Measurements from ENCODE around the gene KIAA0513. TPM values are rescaled to one million over a fixed set of nuclear protein-coding genes. Genes with fewer than 3 reads are reported as not detected.
A peak's percentile ranks its signal among the peaks of the same experiment; 100 is the strongest.

KIAA0513 gene
- total and polyA plus RNA-seq, 2 donors (not counting 1 experiment from before 2014, with no cell fraction given) = 1.1 to 2.1 TPM

DNA sequence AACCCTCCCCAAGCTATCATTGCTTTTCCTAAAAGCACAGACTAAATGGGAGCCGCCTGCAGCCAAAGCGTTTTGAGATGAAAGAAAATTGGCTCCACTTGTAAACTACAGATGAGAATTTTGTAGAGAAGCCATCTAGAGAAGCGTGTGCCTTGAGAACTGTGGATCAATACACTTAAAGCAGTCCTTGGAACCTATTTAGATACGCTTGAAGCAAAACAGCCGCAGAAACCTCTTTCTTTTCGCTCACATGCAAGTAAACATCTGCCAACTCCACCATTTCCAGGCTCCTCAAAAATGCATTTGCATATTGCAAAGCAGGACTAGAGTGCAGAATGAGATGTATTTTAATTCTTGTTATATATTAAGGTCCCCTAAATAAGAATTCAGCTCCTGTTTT, 13.1 kb downstream of the KIAA0513 start:
- Mint-ChIP-seq H3K27ac (no peak overlapping the region), H3K27me3 (peaks cover 13% of the 10 kb centered on the region), H3K4me1 (no peaks in the 10 kb centered on the region), H3K9me3 (ENCODE audit: insufficient read depth) (no peaks in the 10 kb centered on the region), H3K4me3 (no peak overlapping the region)
- TF ChIP-seq EZH2 (IDR thresholded peaks at IDR 0.05; ENCODE audit: borderline replicate concordance, insufficient read depth, low read depth, low read length, poor library complexity, severe bottlenecking) = no peak
- no peak for TF ChIP-seq CTCF (IDR thresholded peaks at IDR 0.05)
- Histone ChIP-seq H3K4me1 (ENCODE audit: control insufficient read depth in 2 of 2, insufficient read depth in 2 of 2, low read length in 2 of 2) (no peaks in the 10 kb centered on the region), H3K4me2 (replicated peaks; ENCODE audit: low read depth, low read length, poor library complexity, severe bottlenecking) (no peak overlapping the region), H4K20me1 (ENCODE audit: control insufficient read depth, insufficient read depth, low read length, poor library complexity, severe bottlenecking) (no peaks in the 10 kb centered on the region), H3K79me2 (ENCODE audit: control insufficient read depth, insufficient read depth, low read length) (no peaks in the 10 kb centered on the region), H3K27me3 (replicated peaks in 1 of 4; ENCODE audit: control extremely low read depth in 1 of 4, control insufficient read depth in 3 of 4, insufficient read depth in 4 of 4, low read length in 3 of 4) (no peaks in the 10 kb centered on the region), H2AFZ (ENCODE audit: insufficient read depth, low read depth, low read length, poor library complexity, severe bottlenecking) (no peak overlapping the region), H3K27ac (ENCODE audit: low read length in 2 of 2) (no peak overlapping the region), H3K4me3 (ENCODE audit: control extremely low read depth in 1 of 5, extremely low read depth in 1 of 5, insufficient read depth in 1 of 5, low read depth in 2 of 5, low read length in 4 of 5) (no peak overlapping the region), H3K36me3 (replicated peaks in 1 of 2; ENCODE audit: control extremely low read depth in 1 of 2, control insufficient read depth in 1 of 2, extremely low read depth in 1 of 2, insufficient read depth in 2 of 2, low read length in 1 of 2) (no peaks in the 10 kb centered on the region), H3K9ac (ENCODE audit: low read length) (no peak overlapping the region), H3K9me3 (ENCODE audit: control extremely low read depth in 1 of 3, control insufficient read depth in 2 of 3, insufficient read depth in 1 of 3, low read length in 2 of 3) (no peaks in the 10 kb centered on the region)
- 95% methylated on average over 5 of the region's 6 CpGs for WGBS (ENCODE audit: insufficient coverage)
- intact Hi-C loops (cut with micrococcal nuclease) = no loop called here
- ATAC-seq (ENCODE audit: low read depth) (no peak), DNase-seq (no peak)
- ChIA-PET CTCF (no interaction called here), POLR2A (no interaction called here)

DNA sequence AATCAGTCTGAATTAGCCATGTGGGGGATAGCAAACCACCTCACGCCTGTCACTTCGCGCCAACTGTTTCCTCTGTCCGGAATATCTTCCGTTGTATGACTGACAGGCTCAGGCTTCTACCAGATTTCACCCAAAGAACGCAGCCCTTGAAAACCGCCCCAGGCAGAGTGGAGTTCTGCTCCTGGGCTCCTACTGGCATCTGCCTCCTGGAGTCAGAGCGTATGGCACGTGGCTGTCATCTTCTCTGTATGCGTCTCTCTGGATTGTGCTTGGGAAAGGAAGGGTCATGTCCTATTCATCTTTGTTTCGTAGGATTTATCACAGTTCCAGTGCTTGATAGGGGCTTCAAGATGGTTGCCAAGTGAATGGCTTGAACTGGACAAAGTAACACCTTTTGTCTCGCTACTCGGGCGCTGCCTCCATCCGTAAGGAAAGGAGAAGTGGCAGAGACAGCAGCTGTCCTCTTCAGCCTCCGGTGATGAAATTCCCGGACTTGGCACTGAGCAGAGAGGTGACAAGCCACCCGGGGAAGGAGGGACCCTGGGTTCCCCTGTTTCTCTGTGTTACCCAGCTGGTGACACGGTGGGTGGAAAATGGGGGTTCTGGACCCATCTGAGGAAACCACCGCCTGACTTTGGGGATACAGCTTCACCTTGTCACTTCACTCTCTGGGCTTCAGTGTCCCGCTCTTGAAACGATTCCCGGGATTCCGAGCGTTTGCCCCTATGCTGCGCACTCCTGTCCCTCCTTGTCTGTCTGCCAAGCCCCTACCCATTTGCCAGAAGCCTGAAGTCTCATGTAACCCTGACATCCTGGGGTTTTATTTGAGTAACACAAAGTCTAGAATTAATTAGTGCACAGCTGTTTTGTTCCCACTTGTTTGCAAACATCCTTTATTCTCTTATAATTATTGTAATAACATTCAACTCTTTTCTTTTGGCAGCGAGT, 13.9 kb downstream of the KIAA0513 start:
- TF ChIP-seq EZH2 (IDR thresholded peaks at IDR 0.05; ENCODE audit: borderline replicate concordance, insufficient read depth, low read depth, low read length, poor library complexity, severe bottlenecking) (no peak), CTCF (IDR thresholded peaks at IDR 0.05) (no peak)
- Mint-ChIP-seq H3K9me3 (ENCODE audit: insufficient read depth) (no peaks in the 10 kb centered on the region), H3K27ac (peak overlapping the region; percentile 26), H3K27me3 (peaks cover 16% of the 10 kb centered on the region), H3K4me3 (no peak overlapping the region), H3K4me1 (no peaks in the 10 kb centered on the region)
- CTCF ChIA-PET = no interaction called here
- H3K4me2 ChIP-seq (replicated peaks; ENCODE audit: low read depth, low read length, poor library complexity, severe bottlenecking) = no peak overlapping the region
- ATAC-seq (ENCODE audit: low read depth) (no peak), DNase-seq (no peak)
- no peaks in the 10 kb centered on the region for H3K79me2 ChIP-seq (ENCODE audit: control insufficient read depth, insufficient read depth, low read length)
- no peaks in the 10 kb centered on the region for H3K27me3 ChIP-seq (replicated peaks in 1 of 4; ENCODE audit: control extremely low read depth in 1 of 4, control insufficient read depth in 3 of 4, insufficient read depth in 4 of 4, low read length in 3 of 4)
- POLR2A ChIA-PET = no interaction called here
- 86% methylated on average over 22 of the region's 27 CpGs for WGBS (ENCODE audit: insufficient coverage)
- H3K4me1 ChIP-seq (ENCODE audit: control insufficient read depth in 2 of 2, insufficient read depth in 2 of 2, low read length in 2 of 2) = no peaks in the 10 kb centered on the region
- no peaks in the 10 kb centered on the region for H3K36me3 ChIP-seq (replicated peaks in 1 of 2; ENCODE audit: control extremely low read depth in 1 of 2, control insufficient read depth in 1 of 2, extremely low read depth in 1 of 2, insufficient read depth in 2 of 2, low read length in 1 of 2)
- H3K27ac ChIP-seq (ENCODE audit: low read length in 2 of 2) = no peak overlapping the region
- no peak overlapping the region for H3K4me3 ChIP-seq (ENCODE audit: control extremely low read depth in 1 of 5, extremely low read depth in 1 of 5, insufficient read depth in 1 of 5, low read depth in 2 of 5, low read length in 4 of 5)
- no peaks in the 10 kb centered on the region for H3K9me3 ChIP-seq (ENCODE audit: control extremely low read depth in 1 of 3, control insufficient read depth in 2 of 3, insufficient read depth in 1 of 3, low read length in 2 of 3)
- H2AFZ ChIP-seq (ENCODE audit: insufficient read depth, low read depth, low read length, poor library complexity, severe bottlenecking) = no peak overlapping the region
- intact Hi-C loops (cut with micrococcal nuclease) = no loop called here
- no peaks in the 10 kb centered on the region for H4K20me1 ChIP-seq (ENCODE audit: control insufficient read depth, insufficient read depth, low read length, poor library complexity, severe bottlenecking)
- no peak overlapping the region for H3K9ac ChIP-seq (ENCODE audit: low read length)
